ENCODE data around the gene NPHP4. TPM values are rescaled to one million over a fixed set of nuclear protein-coding genes. Genes with fewer than 3 reads are reported as not detected.
A peak's percentile ranks its signal among the peaks of the same experiment; 100 is the strongest.

Gene NPHP4
- polyA plus RNA-seq, 1 donor (not counting 4 experiments of a cell fraction or from before 2014, with no cell fraction given): 3.7 TPM

DNA sequence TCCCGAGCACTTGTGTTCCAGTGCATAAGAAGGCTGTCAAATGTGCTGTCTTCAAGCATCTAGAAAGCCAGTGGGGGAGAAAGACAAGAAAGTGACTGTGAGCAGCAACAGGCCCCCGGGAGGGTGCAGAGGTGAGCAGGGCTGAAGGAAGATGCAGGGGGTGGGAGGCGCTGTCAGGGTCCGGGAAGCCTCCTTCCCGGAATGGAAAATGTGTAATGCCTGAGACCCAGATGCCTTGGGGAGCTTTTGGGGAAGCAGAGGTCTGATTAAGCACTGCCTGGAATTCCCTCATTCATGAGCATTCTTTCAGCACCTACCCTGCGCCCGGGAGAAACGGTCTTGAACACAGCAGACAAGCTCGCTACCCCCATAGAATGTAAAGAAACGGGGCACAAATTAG lies 1.3 kb downstream of the NPHP4 start:
- Histone ChIP-seq H4K20me1 (ENCODE audit: control insufficient read depth, extremely low read depth, insufficient read depth, low read length) (no peaks in the 10 kb centered on the region), H3K27ac (ENCODE audit: control insufficient read depth, insufficient read depth, low read length) (no peak overlapping the region), H3K9me3 (ENCODE audit: control insufficient read depth, low read depth, low read length) (no peaks in the 10 kb centered on the region), H3K4me3 (ENCODE audit: control insufficient read depth in 2 of 3, extremely low read depth in 1 of 3, insufficient read depth in 2 of 3, low read depth in 1 of 3, low read length in 3 of 3) (peak overlapping the region; percentile 78 to 84 (median 79)), H3K4me1 (ENCODE audit: control insufficient read depth, extremely low read depth, insufficient read depth, low read length) (peaks cover 14% of the 10 kb centered on the region), H3K9ac (ENCODE audit: control insufficient read depth, extremely low read depth, insufficient read depth, low read length) (peak overlapping the region; percentile 82), H3K79me2 (ENCODE audit: control insufficient read depth, insufficient read depth, low read length) (peaks cover 7% of the 10 kb centered on the region), H2AFZ (ENCODE audit: control insufficient read depth, low read length) (no peak overlapping the region), H3K36me3 (ENCODE audit: control insufficient read depth in 2 of 2, extremely low read depth in 1 of 2, insufficient read depth in 2 of 2, low read length in 2 of 2) (no peaks in the 10 kb centered on the region), H3K27me3 (ENCODE audit: control insufficient read depth, extremely low read depth, insufficient read depth, low read length) (no peaks in the 10 kb centered on the region), H3K4me2 (ENCODE audit: control insufficient read depth, extremely low read depth, insufficient read depth, low read depth, low read length) (peak overlapping the region; percentile 70), H3K9me1 (ENCODE audit: control insufficient read depth, extremely low read depth, insufficient read depth, low read length) (no peaks in the 10 kb centered on the region)
- no peak for FAIRE-seq
- no peak for TF ChIP-seq EZH2 (IDR thresholded peaks at IDR 0.05; ENCODE audit: low read length)
- TF ChIP-seq, protein P1, sequence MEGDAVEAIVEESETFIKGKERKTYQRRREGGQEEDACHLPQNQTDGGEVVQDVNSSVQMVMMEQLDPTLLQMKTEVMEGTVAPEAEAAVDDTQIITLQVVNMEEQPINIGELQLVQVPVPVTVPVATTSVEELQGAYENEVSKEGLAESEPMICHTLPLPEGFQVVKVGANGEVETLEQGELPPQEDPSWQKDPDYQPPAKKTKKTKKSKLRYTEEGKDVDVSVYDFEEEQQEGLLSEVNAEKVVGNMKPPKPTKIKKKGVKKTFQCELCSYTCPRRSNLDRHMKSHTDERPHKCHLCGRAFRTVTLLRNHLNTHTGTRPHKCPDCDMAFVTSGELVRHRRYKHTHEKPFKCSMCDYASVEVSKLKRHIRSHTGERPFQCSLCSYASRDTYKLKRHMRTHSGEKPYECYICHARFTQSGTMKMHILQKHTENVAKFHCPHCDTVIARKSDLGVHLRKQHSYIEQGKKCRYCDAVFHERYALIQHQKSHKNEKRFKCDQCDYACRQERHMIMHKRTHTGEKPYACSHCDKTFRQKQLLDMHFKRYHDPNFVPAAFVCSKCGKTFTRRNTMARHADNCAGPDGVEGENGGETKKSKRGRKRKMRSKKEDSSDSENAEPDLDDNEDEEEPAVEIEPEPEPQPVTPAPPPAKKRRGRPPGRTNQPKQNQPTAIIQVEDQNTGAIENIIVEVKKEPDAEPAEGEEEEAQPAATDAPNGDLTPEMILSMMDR (optimal IDR thresholded peaks at IDR 0.05 in 1 of 3, IDR thresholded peaks at IDR 0.05 in 1 of 3, conservative IDR thresholded peaks at IDR 0.05 in 1 of 3; ENCODE audit: extremely low read depth in 1 of 3, insufficient read depth in 2 of 3, low read length in 3 of 3): no peak
- dilution Hi-C loops (cut with MboI; ENCODE audit: extremely low pct_ligation_motif_present, low sequenced_read_pairs): no loop called here
- no peak for DNase-seq (ENCODE audit: low read depth, low spot score)

DNA sequence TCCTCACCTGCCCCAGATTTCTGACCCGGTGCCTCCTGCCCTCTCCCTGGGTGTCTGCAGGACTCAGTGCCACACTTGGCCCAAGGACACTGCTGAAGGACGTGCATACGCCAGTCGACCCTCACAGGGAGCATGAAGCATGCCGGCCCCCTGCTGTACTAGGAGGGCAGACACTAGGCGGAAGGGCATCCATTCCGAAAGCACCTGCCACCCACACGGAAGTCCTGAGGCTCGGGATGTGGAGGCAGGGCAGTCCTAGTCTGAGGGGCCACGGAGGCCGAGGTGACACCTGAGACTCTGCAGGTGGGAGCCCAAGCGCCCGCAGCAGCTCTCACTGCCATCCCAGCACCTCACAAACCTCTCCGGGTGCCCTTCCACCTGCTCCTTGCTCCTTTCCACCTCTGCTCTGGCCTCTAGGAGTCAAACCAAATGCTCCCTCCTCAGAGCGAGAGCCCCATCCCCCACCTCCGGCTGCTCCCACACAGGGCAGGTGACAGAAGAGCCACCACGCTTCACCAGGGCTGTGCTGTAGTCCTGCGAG lies 2.4 kb downstream of the NPHP4 start:
- no peak overlapping the region for H2AFZ ChIP-seq (ENCODE audit: control insufficient read depth, low read length)
- FAIRE-seq (no peak), DNase-seq (ENCODE audit: low read depth, low spot score) (no peak)
- no peak overlapping the region for H3K9ac ChIP-seq (ENCODE audit: control insufficient read depth, extremely low read depth, insufficient read depth, low read length)
- no peaks in the 10 kb centered on the region for H4K20me1 ChIP-seq (ENCODE audit: control insufficient read depth, extremely low read depth, insufficient read depth, low read length)
- H3K4me3 ChIP-seq (ENCODE audit: control insufficient read depth in 2 of 3, extremely low read depth in 1 of 3, insufficient read depth in 2 of 3, low read depth in 1 of 3, low read length in 3 of 3): no peak overlapping the region
- H3K9me3 ChIP-seq (ENCODE audit: control insufficient read depth, low read depth, low read length): no peaks in the 10 kb centered on the region
- H3K4me1 ChIP-seq (ENCODE audit: control insufficient read depth, extremely low read depth, insufficient read depth, low read length): peaks cover 14% of the 10 kb centered on the region
- no peak overlapping the region for H3K4me2 ChIP-seq (ENCODE audit: control insufficient read depth, extremely low read depth, insufficient read depth, low read depth, low read length)
- TF ChIP-seq, protein P1 (optimal IDR thresholded peaks at IDR 0.05 in 1 of 3, IDR thresholded peaks at IDR 0.05 in 1 of 3, conservative IDR thresholded peaks at IDR 0.05 in 1 of 3; ENCODE audit: extremely low read depth in 1 of 3, insufficient read depth in 2 of 3, low read length in 3 of 3): no peak
- no peak for TF ChIP-seq EZH2 (IDR thresholded peaks at IDR 0.05; ENCODE audit: low read length)
- no peak overlapping the region for H3K27ac ChIP-seq (ENCODE audit: control insufficient read depth, insufficient read depth, low read length)
- peaks cover 7% of the 10 kb centered on the region for H3K79me2 ChIP-seq (ENCODE audit: control insufficient read depth, insufficient read depth, low read length)
- H3K36me3 ChIP-seq (ENCODE audit: control insufficient read depth in 2 of 2, extremely low read depth in 1 of 2, insufficient read depth in 2 of 2, low read length in 2 of 2): no peaks in the 10 kb centered on the region
- no peaks in the 10 kb centered on the region for H3K9me1 ChIP-seq (ENCODE audit: control insufficient read depth, extremely low read depth, insufficient read depth, low read length)
- dilution Hi-C loops (cut with MboI; ENCODE audit: extremely low pct_ligation_motif_present, low sequenced_read_pairs): no loop called here
- no peaks in the 10 kb centered on the region for H3K27me3 ChIP-seq (ENCODE audit: control insufficient read depth, extremely low read depth, insufficient read depth, low read length)
